GM23338 (cell line): ENCODE results near the gene CDC25B. TPM values are rescaled to one million over a fixed set of nuclear protein-coding genes. Genes with fewer than 3 reads are reported as not detected.

Source experiments
- ATAC-seq: fragments of 200-7000 bp; cut with Tn5 transposase; 3 replicates; pipeline ENCODE4 v1.9.1; 2020
- DNase-seq: peaks from one replicate; pipeline ENCODE4 v3.0.0-alpha.2; 2015; ENCODE audit warnings: low spot score
- H2AFZ ChIP-seq: fragments of 200-600 bp; sonication (generic); 2 replicates; pipeline ENCODE4 v1.8.0; 2016; ENCODE audit warnings: antibody characterized with exemption, mild to moderate bottlenecking, moderate library complexity
- H3F3A ChIP-seq: fragments of 200-600 bp; sonication (generic); replicated peaks from 2 replicates; pipeline ENCODE4 v1.8.0; 2017; ENCODE audit warnings: antibody characterized with exemption, mixed run types, low read depth
- H3K27ac ChIP-seq: fragments of 200-600 bp; sonication (generic); 2 replicates; pipeline ENCODE4 v1.6.1; 2016; ENCODE audit warnings: low read depth
- H3K27me3 ChIP-seq: fragments of 200-600 bp; sonication (generic); 2 replicates; pipeline ENCODE4 v1.8.0; 2016; ENCODE audit warnings: mild to moderate bottlenecking, mixed run types, moderate library complexity; ENCODE audit not compliant: insufficient read depth
- H3K36me3 ChIP-seq: fragments of 200-600 bp; sonication (generic); 2 replicates; pipeline ENCODE4 v1.8.0; 2016; ENCODE audit warnings: mild to moderate bottlenecking; ENCODE audit not compliant: insufficient read depth
- H3K4me1 ChIP-seq: fragments of 200-600 bp; sonication (generic); 2 replicates; pipeline ENCODE4 v1.8.0; 2016; ENCODE audit warnings: mild to moderate bottlenecking, moderate library complexity; ENCODE audit not compliant: insufficient read depth
- H3K4me2 ChIP-seq: fragments of 200-600 bp; sonication (generic); 2 replicates; pipeline ENCODE4 v1.7.1; 2017; ENCODE audit warnings: mixed run types
- H3K4me3 ChIP-seq: fragments of 200-600 bp; sonication (generic); 2 replicates; pipeline ENCODE4 v1.6.1; 2016; ENCODE audit warnings: mixed run types
- H3K79me2 ChIP-seq: fragments of 200-600 bp; sonication (generic); replicated peaks from 2 replicates; pipeline ENCODE4 v1.8.0; 2017; ENCODE audit warnings: mild to moderate bottlenecking; ENCODE audit not compliant: insufficient read depth
- H3K9me2 ChIP-seq: fragments of 200-600 bp; sonication (generic); 2 replicates; pipeline ENCODE4 v1.8.0; 2017; ENCODE audit not compliant: insufficient read depth
- H4K20me1 ChIP-seq: fragments of 200-600 bp; sonication (generic); replicated peaks from 2 replicates; pipeline ENCODE4 v1.8.0; 2017; ENCODE audit warnings: mild to moderate bottlenecking; ENCODE audit not compliant: insufficient read depth
- H3K27ac Mint-ChIP-seq: 2 replicates; pipeline ENCODE4 v1.8.0; 2020; ENCODE audit warnings: inconsistent platforms, mild to moderate bottlenecking, moderate library complexity, mixed read lengths
- H3K27me3 Mint-ChIP-seq: 3 replicates; pipeline ENCODE4 v1.8.0; 2022; ENCODE audit warnings: low read depth, mild to moderate bottlenecking, moderate library complexity, mixed read lengths, inconsistent platforms; ENCODE audit not compliant: insufficient read depth, poor library complexity
- H3K36me3 Mint-ChIP-seq: 3 replicates; pipeline ENCODE4 v1.8.0; 2021; ENCODE audit warnings: low read depth, mild to moderate bottlenecking, inconsistent platforms, moderate library complexity, mixed read lengths
- H3K4me1 Mint-ChIP-seq: 3 replicates; pipeline ENCODE4 v1.8.0; 2020; ENCODE audit warnings: mild to moderate bottlenecking, inconsistent platforms, mixed read lengths
- H3K4me3 Mint-ChIP-seq: 3 replicates; pipeline ENCODE4 v1.8.0; 2021; ENCODE audit warnings: moderate library complexity, mild to moderate bottlenecking, inconsistent platforms, mixed read lengths
- H3K9me3 Mint-ChIP-seq: 3 replicates; pipeline ENCODE4 v1.8.0; 2020; ENCODE audit warnings: moderate library complexity, mild to moderate bottlenecking, inconsistent platforms, mixed read lengths
- ETS1 ChIP-seq: IDR thresholded peaks from 2 replicates; pipeline ENCODE4 v1.6.1; 2016; ENCODE audit warnings: antibody characterized with exemption
- EZH2 ChIP-seq: fragments of 200-600 bp; sonication (generic); IDR thresholded peaks from one replicate; pipeline ENCODE4 v1.8.0; 2017; ENCODE audit warnings: antibody characterized with exemption, mild to moderate bottlenecking, low read depth; ENCODE audit not compliant: unreplicated experiment
- JUNB ChIP-seq: IDR thresholded peaks from one replicate; pipeline ENCODE4 v1.6.1; 2016; ENCODE audit warnings: antibody characterized with exemption; ENCODE audit not compliant: unreplicated experiment
- NANOG ChIP-seq: IDR thresholded peaks from 2 replicates; pipeline ENCODE4 v1.6.1; 2016; ENCODE audit warnings: antibody characterized with exemption, borderline replicate concordance
- POLR2AphosphoS5 ChIP-seq: IDR thresholded peaks from 2 replicates; pipeline ENCODE4 v1.6.1; 2016; ENCODE audit warnings: antibody characterized with exemption, low read depth
- STAT1 ChIP-seq: IDR thresholded peaks from one replicate; pipeline ENCODE4 v1.6.1; 2016; ENCODE audit warnings: antibody characterized with exemption; ENCODE audit not compliant: unreplicated experiment
- ZNF331 ChIP-seq: fragments of 250-450 bp; sonication (Bioruptor Pico); IDR thresholded peaks from 2 replicates; pipeline ENCODE4 v1.5.0; 2020; ENCODE audit warnings: low read depth, mild to moderate bottlenecking, moderate library complexity
- polyA plus RNA-seq: library from polyadenylated mRNA; unstranded; fragments of >200 nt; fragmentation: Nextera tagmentation; extraction: Ambion mirVana; gene quantifications from 2 replicates; pipeline ENCODE4 v1.2.1, GENCODE V29; 2016
- total RNA-seq: library from RNA; depleted of rRNA; stranded (reverse); fragments of >200 nt; shearing (Covaris generic); gene quantifications from 2 replicates; pipeline ENCODE4 v1.2.3, GENCODE V29; 2014
- TF ChIP-seq, protein P1 (sequence below): IDR thresholded peaks from one replicate; pipeline ENCODE4 v1.6.1; 2018; ENCODE audit warnings: antibody characterized with exemption; ENCODE audit not compliant: unreplicated experiment
- TF ChIP-seq, protein P2 (sequence below), 2 experiments: fragments of 200-600 bp in 1 of 2; sonication (generic) in 1 of 2; conservative IDR thresholded peaks; 2 replicates each; pipeline versions ENCODE4 v1.5.1 to v1.6.1; 2016 to 2017; ENCODE audit warnings: antibody characterized with exemption in 2 of 2, low read depth in 2 of 2, mild to moderate bottlenecking in 2 of 2, moderate library complexity in 1 of 2
- TF ChIP-seq, protein P3 (sequence below): fragments of 250-450 bp; sonication (Bioruptor Pico); IDR thresholded peaks from 2 replicates; pipeline ENCODE4 v1.5.0; 2020; ENCODE audit warnings: mild to moderate bottlenecking, moderate library complexity

The CDC25B gene
- total and polyA plus RNA-seq, 2 experiments from 2014 or later: 10.5 to 33.0 TPM

DNA sequence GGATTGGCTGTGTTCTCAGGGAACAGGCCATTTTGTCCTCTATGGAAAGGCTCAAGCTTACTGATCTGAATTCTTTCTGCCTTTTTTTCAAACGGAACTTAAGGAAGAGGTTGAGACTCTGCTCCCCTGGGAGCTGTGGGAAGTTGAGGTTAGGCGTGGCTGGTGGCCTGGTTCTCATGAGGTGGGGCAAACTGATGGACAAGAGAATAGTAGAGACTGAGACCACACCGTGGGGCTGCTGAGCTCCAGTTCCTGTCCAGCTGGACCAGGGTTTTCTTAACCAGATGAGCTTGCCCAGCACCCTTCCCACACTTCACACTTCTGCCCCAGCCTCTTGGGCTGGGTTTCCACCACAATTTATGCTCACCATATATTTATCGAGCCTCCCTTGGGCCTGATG lies 30.3 kb downstream of the CDC25B start:
- Histone ChIP-seq H3K4me3 (no peak overlapping the region), H4K20me1 (no peaks in the 10 kb centered on the region), H3F3A (no peaks in the 10 kb centered on the region; the same call in 1 of the 2 replicates), H3K27ac (no peak overlapping the region), H3K36me3 (no peaks in the 10 kb centered on the region), H3K9me2 (no peaks in the 10 kb centered on the region), H3K4me2 (no peak overlapping the region), H2AFZ (no peak overlapping the region), H3K79me2 (no peaks in the 10 kb centered on the region), H3K27me3 (no peaks in the 10 kb centered on the region), H3K4me1 (no peaks in the 10 kb centered on the region)
- Mint-ChIP-seq H3K27ac (no peak overlapping the region), H3K36me3 (no peaks in the 10 kb centered on the region; the same call in 2 of the 3 replicates), H3K4me1 (peaks cover 5% of the 10 kb centered on the region; the same call in 1 of the 3 replicates), H3K27me3 (peaks cover 2% of the 10 kb centered on the region), H3K4me3 (no peak overlapping the region), H3K9me3 (no peaks in the 10 kb centered on the region)
- no peak for TF ChIP-seq STAT1
- DNase-seq: no peak
- ATAC-seq: no peak

- Histone ChIP-seq H4K20me1 (no peaks in the 10 kb centered on the region), H3K4me2 (no peak overlapping the region), H3K4me1 (no peaks in the 10 kb centered on the region), H3K27me3 (no peaks in the 10 kb centered on the region), H3K36me3 (no peaks in the 10 kb centered on the region), H3K9me2 (no peaks in the 10 kb centered on the region), H3K27ac (no peak overlapping the region), H3K79me2 (no peaks in the 10 kb centered on the region), H3K4me3 (no peak overlapping the region), H2AFZ (no peak overlapping the region), H3F3A (no peaks in the 10 kb centered on the region)
- Mint-ChIP-seq H3K4me1 (no peaks in the 10 kb centered on the region), H3K4me3 (no peak overlapping the region), H3K27me3 (peaks cover 2% of the 10 kb centered on the region), H3K36me3 (no peaks in the 10 kb centered on the region), H3K9me3 (no peaks in the 10 kb centered on the region), H3K27ac (no peak overlapping the region)
- ATAC-seq (no peak), DNase-seq (no peak)
- no peak for TF ChIP-seq ETS1
- TF ChIP-seq, protein P1, sequence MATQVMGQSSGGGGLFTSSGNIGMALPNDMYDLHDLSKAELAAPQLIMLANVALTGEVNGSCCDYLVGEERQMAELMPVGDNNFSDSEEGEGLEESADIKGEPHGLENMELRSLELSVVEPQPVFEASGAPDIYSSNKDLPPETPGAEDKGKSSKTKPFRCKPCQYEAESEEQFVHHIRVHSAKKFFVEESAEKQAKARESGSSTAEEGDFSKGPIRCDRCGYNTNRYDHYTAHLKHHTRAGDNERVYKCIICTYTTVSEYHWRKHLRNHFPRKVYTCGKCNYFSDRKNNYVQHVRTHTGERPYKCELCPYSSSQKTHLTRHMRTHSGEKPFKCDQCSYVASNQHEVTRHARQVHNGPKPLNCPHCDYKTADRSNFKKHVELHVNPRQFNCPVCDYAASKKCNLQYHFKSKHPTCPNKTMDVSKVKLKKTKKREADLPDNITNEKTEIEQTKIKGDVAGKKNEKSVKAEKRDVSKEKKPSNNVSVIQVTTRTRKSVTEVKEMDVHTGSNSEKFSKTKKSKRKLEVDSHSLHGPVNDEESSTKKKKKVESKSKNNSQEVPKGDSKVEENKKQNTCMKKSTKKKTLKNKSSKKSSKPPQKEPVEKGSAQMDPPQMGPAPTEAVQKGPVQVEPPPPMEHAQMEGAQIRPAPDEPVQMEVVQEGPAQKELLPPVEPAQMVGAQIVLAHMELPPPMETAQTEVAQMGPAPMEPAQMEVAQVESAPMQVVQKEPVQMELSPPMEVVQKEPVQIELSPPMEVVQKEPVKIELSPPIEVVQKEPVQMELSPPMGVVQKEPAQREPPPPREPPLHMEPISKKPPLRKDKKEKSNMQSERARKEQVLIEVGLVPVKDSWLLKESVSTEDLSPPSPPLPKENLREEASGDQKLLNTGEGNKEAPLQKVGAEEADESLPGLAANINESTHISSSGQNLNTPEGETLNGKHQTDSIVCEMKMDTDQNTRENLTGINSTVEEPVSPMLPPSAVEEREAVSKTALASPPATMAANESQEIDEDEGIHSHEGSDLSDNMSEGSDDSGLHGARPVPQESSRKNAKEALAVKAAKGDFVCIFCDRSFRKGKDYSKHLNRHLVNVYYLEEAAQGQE: no peak
- no peak for TF ChIP-seq STAT1
- TF ChIP-seq, protein P2, sequence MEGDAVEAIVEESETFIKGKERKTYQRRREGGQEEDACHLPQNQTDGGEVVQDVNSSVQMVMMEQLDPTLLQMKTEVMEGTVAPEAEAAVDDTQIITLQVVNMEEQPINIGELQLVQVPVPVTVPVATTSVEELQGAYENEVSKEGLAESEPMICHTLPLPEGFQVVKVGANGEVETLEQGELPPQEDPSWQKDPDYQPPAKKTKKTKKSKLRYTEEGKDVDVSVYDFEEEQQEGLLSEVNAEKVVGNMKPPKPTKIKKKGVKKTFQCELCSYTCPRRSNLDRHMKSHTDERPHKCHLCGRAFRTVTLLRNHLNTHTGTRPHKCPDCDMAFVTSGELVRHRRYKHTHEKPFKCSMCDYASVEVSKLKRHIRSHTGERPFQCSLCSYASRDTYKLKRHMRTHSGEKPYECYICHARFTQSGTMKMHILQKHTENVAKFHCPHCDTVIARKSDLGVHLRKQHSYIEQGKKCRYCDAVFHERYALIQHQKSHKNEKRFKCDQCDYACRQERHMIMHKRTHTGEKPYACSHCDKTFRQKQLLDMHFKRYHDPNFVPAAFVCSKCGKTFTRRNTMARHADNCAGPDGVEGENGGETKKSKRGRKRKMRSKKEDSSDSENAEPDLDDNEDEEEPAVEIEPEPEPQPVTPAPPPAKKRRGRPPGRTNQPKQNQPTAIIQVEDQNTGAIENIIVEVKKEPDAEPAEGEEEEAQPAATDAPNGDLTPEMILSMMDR (conservative IDR thresholded peaks at IDR 0.05; ENCODE audit: low read depth in 2 of 2): no peak
- TF ChIP-seq ZNF331: no peak
- TF ChIP-seq JUNB: no peak
- no peak for TF ChIP-seq POLR2AphosphoS5
- TF ChIP-seq, protein P3, sequence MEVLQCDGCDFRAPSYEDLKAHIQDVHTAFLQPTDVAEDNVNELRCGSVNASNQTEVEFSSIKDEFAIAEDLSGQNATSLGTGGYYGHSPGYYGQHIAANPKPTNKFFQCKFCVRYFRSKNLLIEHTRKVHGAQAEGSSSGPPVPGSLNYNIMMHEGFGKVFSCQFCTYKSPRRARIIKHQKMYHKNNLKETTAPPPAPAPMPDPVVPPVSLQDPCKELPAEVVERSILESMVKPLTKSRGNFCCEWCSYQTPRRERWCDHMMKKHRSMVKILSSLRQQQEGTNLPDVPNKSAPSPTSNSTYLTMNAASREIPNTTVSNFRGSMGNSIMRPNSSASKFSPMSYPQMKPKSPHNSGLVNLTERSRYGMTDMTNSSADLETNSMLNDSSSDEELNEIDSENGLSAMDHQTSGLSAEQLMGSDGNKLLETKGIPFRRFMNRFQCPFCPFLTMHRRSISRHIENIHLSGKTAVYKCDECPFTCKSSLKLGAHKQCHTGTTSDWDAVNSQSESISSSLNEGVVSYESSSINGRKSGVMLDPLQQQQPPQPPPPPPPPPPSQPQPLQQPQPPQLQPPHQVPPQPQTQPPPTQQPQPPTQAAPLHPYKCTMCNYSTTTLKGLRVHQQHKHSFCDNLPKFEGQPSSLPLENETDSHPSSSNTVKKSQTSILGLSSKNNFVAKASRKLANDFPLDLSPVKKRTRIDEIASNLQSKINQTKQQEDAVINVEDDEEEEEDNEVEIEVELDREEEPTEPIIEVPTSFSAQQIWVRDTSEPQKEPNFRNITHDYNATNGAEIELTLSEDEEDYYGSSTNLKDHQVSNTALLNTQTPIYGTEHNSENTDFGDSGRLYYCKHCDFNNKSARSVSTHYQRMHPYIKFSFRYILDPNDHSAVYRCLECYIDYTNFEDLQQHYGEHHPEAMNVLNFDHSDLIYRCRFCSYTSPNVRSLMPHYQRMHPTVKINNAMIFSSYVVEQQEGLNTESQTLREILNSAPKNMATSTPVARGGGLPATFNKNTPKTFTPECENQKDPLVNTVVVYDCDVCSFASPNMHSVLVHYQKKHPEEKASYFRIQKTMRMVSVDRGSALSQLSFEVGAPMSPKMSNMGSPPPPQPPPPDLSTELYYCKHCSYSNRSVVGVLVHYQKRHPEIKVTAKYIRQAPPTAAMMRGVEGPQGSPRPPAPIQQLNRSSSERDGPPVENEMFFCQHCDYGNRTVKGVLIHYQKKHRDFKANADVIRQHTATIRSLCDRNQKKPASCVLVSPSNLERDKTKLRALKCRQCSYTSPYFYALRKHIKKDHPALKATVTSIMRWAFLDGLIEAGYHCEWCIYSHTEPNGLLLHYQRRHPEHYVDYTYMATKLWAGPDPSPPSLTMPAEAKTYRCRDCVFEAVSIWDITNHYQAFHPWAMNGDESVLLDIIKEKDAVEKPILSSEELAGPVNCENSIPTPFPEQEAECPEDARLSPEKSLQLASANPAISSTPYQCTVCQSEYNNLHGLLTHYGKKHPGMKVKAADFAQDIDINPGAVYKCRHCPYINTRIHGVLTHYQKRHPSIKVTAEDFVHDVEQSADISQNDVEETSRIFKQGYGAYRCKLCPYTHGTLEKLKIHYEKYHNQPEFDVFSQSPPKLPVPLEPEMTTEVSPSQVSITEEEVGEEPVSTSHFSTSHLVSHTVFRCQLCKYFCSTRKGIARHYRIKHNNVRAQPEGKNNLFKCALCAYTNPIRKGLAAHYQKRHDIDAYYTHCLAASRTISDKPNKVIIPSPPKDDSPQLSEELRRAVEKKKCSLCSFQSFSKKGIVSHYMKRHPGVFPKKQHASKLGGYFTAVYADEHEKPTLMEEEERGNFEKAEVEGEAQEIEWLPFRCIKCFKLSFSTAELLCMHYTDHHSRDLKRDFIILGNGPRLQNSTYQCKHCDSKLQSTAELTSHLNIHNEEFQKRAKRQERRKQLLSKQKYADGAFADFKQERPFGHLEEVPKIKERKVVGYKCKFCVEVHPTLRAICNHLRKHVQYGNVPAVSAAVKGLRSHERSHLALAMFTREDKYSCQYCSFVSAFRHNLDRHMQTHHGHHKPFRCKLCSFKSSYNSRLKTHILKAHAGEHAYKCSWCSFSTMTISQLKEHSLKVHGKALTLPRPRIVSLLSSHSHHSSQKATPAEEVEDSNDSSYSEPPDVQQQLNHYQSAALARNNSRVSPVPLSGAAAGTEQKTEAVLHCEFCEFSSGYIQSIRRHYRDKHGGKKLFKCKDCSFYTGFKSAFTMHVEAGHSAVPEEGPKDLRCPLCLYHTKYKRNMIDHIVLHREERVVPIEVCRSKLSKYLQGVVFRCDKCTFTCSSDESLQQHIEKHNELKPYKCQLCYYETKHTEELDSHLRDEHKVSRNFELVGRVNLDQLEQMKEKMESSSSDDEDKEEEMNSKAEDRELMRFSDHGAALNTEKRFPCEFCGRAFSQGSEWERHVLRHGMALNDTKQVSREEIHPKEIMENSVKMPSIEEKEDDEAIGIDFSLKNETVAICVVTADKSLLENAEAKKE (CRISPR knock-in tag): no peak
- no peak for TF ChIP-seq EZH2
- no peak for TF ChIP-seq NANOG
Measured at GRCh38 chr20:3828798-3829197, 32.7 kb downstream of the CDC25B start.
